Osteocyte (in vitro differentiated cells): ENCODE measurements around the gene AARS2. TPM values are rescaled to one million over a fixed set of nuclear protein-coding genes. Genes with fewer than 3 reads are reported as not detected.

ENCODE experiments used
- DNase-seq: peaks from one replicate; pipeline ENCODE4 v3.0.0; 2021; ENCODE audit warnings: mixed read lengths; ENCODE audit not compliant: unreplicated experiment; ENCODE audit errors: extremely low spot score
- H3K27ac Mint-ChIP-seq: one replicate; pipeline ENCODE4 v1.8.0; 2021; ENCODE audit warnings: mild to moderate bottlenecking, mixed read lengths; ENCODE audit not compliant: unreplicated experiment
- H3K27me3 Mint-ChIP-seq: one replicate; pipeline ENCODE4 v1.8.0; 2021; ENCODE audit warnings: mixed read lengths; ENCODE audit not compliant: unreplicated experiment
- H3K36me3 Mint-ChIP-seq: one replicate; pipeline ENCODE4 v1.8.0; 2021; ENCODE audit warnings: mixed read lengths; ENCODE audit not compliant: unreplicated experiment
- H3K4me1 Mint-ChIP-seq: one replicate; pipeline ENCODE4 v1.8.0; 2021; ENCODE audit warnings: mixed read lengths; ENCODE audit not compliant: unreplicated experiment
- H3K4me3 Mint-ChIP-seq: one replicate; pipeline ENCODE4 v1.8.0; 2021; ENCODE audit warnings: mild to moderate bottlenecking, moderate library complexity, mixed read lengths; ENCODE audit not compliant: unreplicated experiment
- H3K9me3 Mint-ChIP-seq: one replicate; pipeline ENCODE4 v1.8.0; 2021; ENCODE audit warnings: mixed read lengths; ENCODE audit not compliant: unreplicated experiment
- CTCF ChIP-seq: fragments of 200-600 bp; sonication (generic); IDR thresholded peaks from 2 replicates; pipeline ENCODE4 v1.5.0; 2021; ENCODE audit warnings: antibody characterized with exemption, mild to moderate bottlenecking, moderate library complexity
- total RNA-seq: library from RNA; stranded (reverse); gene quantifications from 2 replicates; pipeline ENCODE4 v1.2.1, GENCODE V29; 2021

The AARS2 gene
- total RNA-seq, 1 donor from 2014 or later, result 13.2 TPM

GRCh38 chr6:44258325-44258863, 54.8 kb downstream of the AARS2 start:
- peak overlapping the region; percentile 82 for H3K4me3 Mint-ChIP-seq
- H3K9me3 Mint-ChIP-seq, result no peaks in the 10 kb centered on the region
- peak overlapping the region; percentile 92 for H3K27ac Mint-ChIP-seq
- DNase-seq, result no peak
- H3K27me3 Mint-ChIP-seq, result no peaks in the 10 kb centered on the region
- TF ChIP-seq CTCF, result no peak
- H3K4me1 Mint-ChIP-seq, result peaks cover 55% of the 10 kb centered on the region
- H3K36me3 Mint-ChIP-seq, result peaks cover 30% of the 10 kb centered on the region

- peaks cover 54% of the 10 kb centered on the region for H3K4me1 Mint-ChIP-seq
- H3K27me3 Mint-ChIP-seq, result no peaks in the 10 kb centered on the region
- H3K36me3 Mint-ChIP-seq, result peaks cover 35% of the 10 kb centered on the region
- no peak for DNase-seq
- H3K27ac Mint-ChIP-seq, result peak overlapping the region; percentile 92
- peak overlapping the region; percentile 82 for H3K4me3 Mint-ChIP-seq
- TF ChIP-seq CTCF, result no peak
- H3K9me3 Mint-ChIP-seq, result no peaks in the 10 kb centered on the region
These were observed 55.3 kb downstream of the AARS2 start for GRCh38 chr6:44257753-44258324.

- Mint-ChIP-seq H3K4me1 (peaks cover 50% of the 10 kb centered on the region), H3K36me3 (peaks cover 41% of the 10 kb centered on the region), H3K4me3 (peak within 1 kb of the TSS; percentile 89), H3K27me3 (no peaks in the 10 kb centered on the region), H3K27ac (peak within 1 kb of the TSS; percentile 92), H3K9me3 (no peaks in the 10 kb centered on the region)
- peak; percentile 85 for TF ChIP-seq CTCF
- peak; percentile 93 for DNase-seq
These were observed 56.0 kb downstream of the AARS2 start, which contains the start of gene SLC35B2 for GRCh38 chr6:44257025-44257752. Gene SLC35B2, minus strand, starts transcription at chr6:44257528. Its CDS starts 118 bp downstream, at chr6:44257410.

GRCh38 chr6:44256775-44257024, 56.4 kb downstream of the AARS2 start:
- Mint-ChIP-seq H3K27ac (peak overlapping the region; percentile 87), H3K36me3 (peaks cover 46% of the 10 kb centered on the region), H3K27me3 (no peaks in the 10 kb centered on the region), H3K9me3 (no peaks in the 10 kb centered on the region), H3K4me1 (peaks cover 50% of the 10 kb centered on the region), H3K4me3 (peak overlapping the region; percentile 89)
- no peak for TF ChIP-seq CTCF
- no peak for DNase-seq
